ENCODE measurements around the gene PLEKHG4. TPM values are rescaled to one million over a fixed set of nuclear protein-coding genes. Genes with fewer than 3 reads are reported as not detected.

Gene PLEKHG4
- total RNA-seq, 2 donors from 2014 or later: 21.8 to 29.6 TPM

DNA sequence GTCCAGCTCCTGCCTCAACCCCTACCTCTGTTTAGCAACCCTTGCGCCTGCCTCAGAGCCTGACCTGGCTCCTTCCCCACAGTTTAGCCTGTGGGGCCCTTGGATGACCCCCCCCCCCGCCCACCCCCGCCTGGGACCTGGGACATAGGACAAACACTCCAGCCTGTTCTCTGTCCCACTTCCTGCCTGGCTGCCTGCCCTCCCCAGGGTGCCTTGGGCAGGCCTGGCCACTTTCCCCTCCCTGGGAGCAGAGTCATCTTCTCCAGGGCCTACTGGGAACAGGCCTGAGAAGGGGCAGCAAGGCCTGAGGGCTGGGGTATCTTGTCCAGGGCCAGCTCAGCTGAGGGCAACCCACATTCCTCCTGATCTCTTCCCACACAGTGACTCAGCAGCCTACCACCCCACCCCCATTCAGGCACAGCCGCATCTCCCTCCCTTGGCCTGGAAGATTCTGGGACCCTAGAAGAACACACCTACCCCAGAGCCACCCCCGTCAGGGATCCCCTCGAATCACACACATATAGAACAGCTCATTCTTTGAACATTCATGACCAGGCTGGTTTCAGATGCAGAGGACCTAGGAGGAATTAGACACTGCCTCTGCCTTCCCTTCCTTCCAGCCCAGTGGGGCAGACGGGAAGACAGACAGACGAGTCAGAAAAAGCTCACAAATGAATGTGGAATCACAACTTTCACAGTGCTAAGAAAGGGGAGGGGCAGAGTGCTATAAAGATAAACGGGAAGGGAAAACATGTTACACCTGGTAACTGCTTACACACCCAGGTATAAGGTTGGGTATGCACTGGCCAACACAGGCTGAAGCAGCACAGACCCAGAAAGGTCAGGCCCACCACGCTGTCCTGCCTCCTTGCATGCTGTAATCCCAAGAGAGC is 38.1 kb upstream of the PLEKHG4 start:
- ATAC-seq: peak; percentile 60
- H3K4me1 ChIP-seq: peaks cover 47% of the 10 kb centered on the region

DNA sequence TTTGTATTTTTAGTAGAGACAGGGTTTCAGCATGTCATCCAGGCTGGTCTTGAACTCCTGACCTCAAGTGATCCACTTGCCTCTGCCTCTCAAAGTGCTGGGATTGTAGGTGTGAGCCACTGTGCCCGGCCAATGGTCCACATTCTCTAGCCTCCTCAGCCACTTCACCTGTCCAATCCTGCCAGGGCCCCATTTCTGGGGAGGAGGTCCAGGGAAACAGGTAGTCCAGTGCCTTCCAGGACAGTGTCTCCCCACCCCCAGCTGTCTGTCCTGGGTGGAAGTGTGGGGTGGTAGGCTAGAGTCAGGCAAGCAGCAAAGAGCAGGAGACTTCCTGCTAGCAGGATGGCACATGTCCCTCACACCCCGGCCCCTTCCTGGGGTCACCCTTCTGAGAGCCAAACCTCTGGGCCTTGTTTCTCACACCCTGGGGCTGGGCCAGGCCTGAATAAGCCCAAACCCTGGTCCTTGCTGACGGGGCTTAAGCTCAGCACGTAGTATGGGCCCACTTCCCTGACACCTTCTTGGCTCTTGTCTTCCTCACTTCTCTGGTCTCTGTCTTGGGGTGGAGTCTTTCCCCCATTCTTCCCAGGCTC is 37.1 kb upstream of the PLEKHG4 start:
- H3K9me3 ChIP-seq: no peaks in the 10 kb centered on the region
- ATAC-seq (no peak), DNase-seq (no peak)
- H3K4me3 ChIP-seq: no peak overlapping the region
- TF ChIP-seq, protein P1, sequence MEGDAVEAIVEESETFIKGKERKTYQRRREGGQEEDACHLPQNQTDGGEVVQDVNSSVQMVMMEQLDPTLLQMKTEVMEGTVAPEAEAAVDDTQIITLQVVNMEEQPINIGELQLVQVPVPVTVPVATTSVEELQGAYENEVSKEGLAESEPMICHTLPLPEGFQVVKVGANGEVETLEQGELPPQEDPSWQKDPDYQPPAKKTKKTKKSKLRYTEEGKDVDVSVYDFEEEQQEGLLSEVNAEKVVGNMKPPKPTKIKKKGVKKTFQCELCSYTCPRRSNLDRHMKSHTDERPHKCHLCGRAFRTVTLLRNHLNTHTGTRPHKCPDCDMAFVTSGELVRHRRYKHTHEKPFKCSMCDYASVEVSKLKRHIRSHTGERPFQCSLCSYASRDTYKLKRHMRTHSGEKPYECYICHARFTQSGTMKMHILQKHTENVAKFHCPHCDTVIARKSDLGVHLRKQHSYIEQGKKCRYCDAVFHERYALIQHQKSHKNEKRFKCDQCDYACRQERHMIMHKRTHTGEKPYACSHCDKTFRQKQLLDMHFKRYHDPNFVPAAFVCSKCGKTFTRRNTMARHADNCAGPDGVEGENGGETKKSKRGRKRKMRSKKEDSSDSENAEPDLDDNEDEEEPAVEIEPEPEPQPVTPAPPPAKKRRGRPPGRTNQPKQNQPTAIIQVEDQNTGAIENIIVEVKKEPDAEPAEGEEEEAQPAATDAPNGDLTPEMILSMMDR (IDR thresholded peaks at IDR 0.05): no peak
- no peak for TF ChIP-seq POLR2A (IDR thresholded peaks at IDR 0.05)
- H3K27ac ChIP-seq: peak overlapping the region in 2 of 4 donors; percentile 76 to 77
- peaks cover 47% of the 10 kb centered on the region for H3K4me1 ChIP-seq
- WGBS, 2 donors: 80 to 95% methylated on average over 4 of the region's 4 CpGs
- peaks cover 0 to 2% of the 10 kb centered on the region in 2 donors for H3K36me3 ChIP-seq (replicated peaks in 1 of 2; ENCODE audit: insufficient read depth in 1 of 2, low read depth in 2 of 2)
- intact Hi-C loops (cut with DNase I): no loop called here
- H3K27me3 ChIP-seq: no peaks in the 10 kb centered on the region

More for the DNA sequence above, 38.1 kb upstream of the PLEKHG4 start:
- peak overlapping the region; percentile 55 to 77 (median 66) for H3K27ac ChIP-seq
- 60 to 61% methylated on average over 7 to 10 of the region's 10 CpGs for WGBS, 2 donors
- no peak overlapping the region for H3K4me3 ChIP-seq
- intact Hi-C loops (cut with DNase I): no loop called here
- H3K36me3 ChIP-seq (replicated peaks in 1 of 2; ENCODE audit: insufficient read depth in 1 of 2, low read depth in 2 of 2): peaks cover 0 to 7% of the 10 kb centered on the region in 2 donors
- peak; percentile 60 to 82 (median 70) for DNase-seq
- TF ChIP-seq, protein P1 (IDR thresholded peaks at IDR 0.05): no peak
- no peak for TF ChIP-seq POLR2A (IDR thresholded peaks at IDR 0.05)
- H3K27me3 ChIP-seq: no peaks in the 10 kb centered on the region
- no peaks in the 10 kb centered on the region for H3K9me3 ChIP-seq

DNA sequence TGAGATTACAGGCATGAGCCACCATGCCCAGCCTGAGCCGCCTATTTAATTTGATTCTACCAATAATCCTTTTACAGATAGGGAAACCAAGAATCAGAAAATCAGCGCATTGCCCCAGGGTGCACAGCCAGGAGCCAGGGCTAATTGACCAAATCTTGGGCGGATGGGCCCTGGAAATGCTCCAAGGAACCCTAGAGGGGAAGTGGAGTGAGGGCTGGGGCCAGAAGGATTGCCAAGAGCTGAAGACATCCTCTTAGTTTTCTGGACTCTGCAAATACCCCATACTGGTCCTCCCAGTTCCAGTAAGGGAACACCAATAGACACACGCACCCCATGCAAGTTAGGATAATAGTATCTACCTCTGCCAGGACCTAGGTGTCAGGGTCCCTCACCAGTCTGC is 35.9 kb upstream of the PLEKHG4 start:
- H3K36me3 ChIP-seq (replicated peaks in 1 of 2; ENCODE audit: insufficient read depth in 1 of 2, low read depth in 2 of 2): peaks cover 0 to 2% of the 10 kb centered on the region in 2 donors
- H3K27me3 ChIP-seq: peaks cover 0 to under 1% of the 10 kb centered on the region in 2 donors
- H3K27ac ChIP-seq: peak overlapping the region in 2 of 4 donors; percentile 92 to 97
- ATAC-seq (no peak), DNase-seq (peak in 1 of 4 donors; percentile 42)
- intact Hi-C loops (cut with DNase I): no loop called here
- H3K9me3 ChIP-seq: no peaks in the 10 kb centered on the region
- 80 to 82% methylated on average over 4 of the region's 4 CpGs for WGBS, 2 donors
- no peak overlapping the region for H3K4me3 ChIP-seq
- TF ChIP-seq POLR2A (IDR thresholded peaks at IDR 0.05): no peak
- TF ChIP-seq, protein P1 (IDR thresholded peaks at IDR 0.05): no peak
- H3K4me1 ChIP-seq: peaks cover 57% of the 10 kb centered on the region

DNA sequence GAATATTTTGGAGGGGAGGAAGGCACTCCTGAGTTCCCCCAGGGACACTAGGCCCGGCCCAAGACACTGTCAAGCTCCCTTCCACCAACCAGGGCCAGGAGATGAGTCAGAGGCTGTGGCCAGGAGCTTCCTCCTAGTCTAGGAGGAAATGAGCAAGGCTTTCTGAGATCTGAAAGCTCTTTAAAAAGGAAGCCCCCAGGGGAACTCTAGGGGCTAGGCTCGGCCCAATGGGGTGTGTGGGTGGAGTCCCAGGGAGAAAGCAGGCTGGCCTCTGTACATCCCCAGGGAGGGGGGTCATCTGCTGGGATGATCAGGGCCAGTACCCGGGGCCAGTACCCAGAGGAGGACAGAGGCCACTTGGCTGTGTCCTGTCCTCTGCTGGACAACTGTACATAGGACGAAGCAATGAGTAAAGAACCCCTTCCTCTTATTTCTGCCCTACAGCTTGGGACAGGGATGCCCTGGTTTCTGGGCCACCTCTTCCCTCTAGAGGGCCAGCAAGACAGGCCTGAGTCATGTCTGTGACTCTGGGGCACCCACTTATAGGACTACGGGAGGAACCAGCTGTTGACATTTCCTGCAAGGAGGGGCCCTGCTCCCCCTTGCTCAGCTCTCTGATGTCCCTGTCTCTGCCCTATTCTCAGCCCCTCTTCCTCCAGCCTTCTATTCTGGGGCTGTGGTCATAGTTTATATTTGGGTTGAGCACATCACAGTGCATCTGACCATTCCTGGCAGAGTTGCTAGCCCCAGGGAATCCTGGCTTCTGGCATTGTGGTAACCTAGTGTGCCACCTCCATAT is 34.7 kb upstream of the PLEKHG4 start:
- Histone ChIP-seq H3K9me3 (no peaks in the 10 kb centered on the region), H3K36me3 (replicated peaks in 1 of 2; ENCODE audit: insufficient read depth in 1 of 2, low read depth in 2 of 2) (no peaks in the 10 kb centered on the region), H3K27me3 (peaks cover 0 to 12% of the 10 kb centered on the region in 2 donors), H3K27ac (peak overlapping the region; percentile 19 to 97 (median 88)), H3K4me3 (no peak overlapping the region), H3K4me1 (peaks cover 68% of the 10 kb centered on the region)
- intact Hi-C loops (cut with DNase I): no loop called here
- TF ChIP-seq POLR2A (IDR thresholded peaks at IDR 0.05): peak in 1 of 3 donors; percentile 27
- TF ChIP-seq, protein P1 (IDR thresholded peaks at IDR 0.05): peak in 1 of 7 experiments; percentile 3
- WGBS, 2 donors: 31 to 51% methylated on average over 4 to 5 of the region's 5 CpGs
- DNase-seq (peak in 3 of 4 donors; percentile 44 to 77 (median 53)), ATAC-seq (no peak)
